ENCODE data around the gene FLYWCH1. TPM values are rescaled to one million over a fixed set of nuclear protein-coding genes. Genes with fewer than 3 reads are reported as not detected.

The FLYWCH1 gene
- total RNA-seq, 4 donors from 2014 or later: 33.8 to 61.6 (median 46.8) TPM

- no peak overlapping the region for H3K4me3 ChIP-seq
- H3K27ac ChIP-seq (replicated peaks in 1 of 4): no peak overlapping the region
- TF ChIP-seq POLR2A (IDR thresholded peaks at IDR 0.05; ENCODE audit: low read depth): no peak
- TF ChIP-seq POLR2AphosphoS5 (IDR thresholded peaks at IDR 0.05): no peak
- TF ChIP-seq, protein P1, sequence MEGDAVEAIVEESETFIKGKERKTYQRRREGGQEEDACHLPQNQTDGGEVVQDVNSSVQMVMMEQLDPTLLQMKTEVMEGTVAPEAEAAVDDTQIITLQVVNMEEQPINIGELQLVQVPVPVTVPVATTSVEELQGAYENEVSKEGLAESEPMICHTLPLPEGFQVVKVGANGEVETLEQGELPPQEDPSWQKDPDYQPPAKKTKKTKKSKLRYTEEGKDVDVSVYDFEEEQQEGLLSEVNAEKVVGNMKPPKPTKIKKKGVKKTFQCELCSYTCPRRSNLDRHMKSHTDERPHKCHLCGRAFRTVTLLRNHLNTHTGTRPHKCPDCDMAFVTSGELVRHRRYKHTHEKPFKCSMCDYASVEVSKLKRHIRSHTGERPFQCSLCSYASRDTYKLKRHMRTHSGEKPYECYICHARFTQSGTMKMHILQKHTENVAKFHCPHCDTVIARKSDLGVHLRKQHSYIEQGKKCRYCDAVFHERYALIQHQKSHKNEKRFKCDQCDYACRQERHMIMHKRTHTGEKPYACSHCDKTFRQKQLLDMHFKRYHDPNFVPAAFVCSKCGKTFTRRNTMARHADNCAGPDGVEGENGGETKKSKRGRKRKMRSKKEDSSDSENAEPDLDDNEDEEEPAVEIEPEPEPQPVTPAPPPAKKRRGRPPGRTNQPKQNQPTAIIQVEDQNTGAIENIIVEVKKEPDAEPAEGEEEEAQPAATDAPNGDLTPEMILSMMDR (IDR thresholded peaks at IDR 0.05): no peak
- TF ChIP-seq EP300 (IDR thresholded peaks at IDR 0.05): no peak
- peaks cover 8 to 20% (median 17%) of the 10 kb centered on the region in 4 donors for H3K4me1 ChIP-seq
- DNase-seq (ENCODE audit: extremely low spot score): no peak
- H3K9me3 ChIP-seq: no peaks in the 10 kb centered on the region
- H3K27me3 ChIP-seq: peaks cover 0 to 10% (median 0%) of the 10 kb centered on the region in 4 donors
- intact Hi-C loops (cut with DNase I): no loop called here
- H3K36me3 ChIP-seq: no peaks in the 10 kb centered on the region
- WGBS: 85% methylated on average over 6 of the region's 6 CpGs
Observed at GRCh38 chr16:2879854-2880508, 31.8 kb upstream of the FLYWCH1 start.

DNA sequence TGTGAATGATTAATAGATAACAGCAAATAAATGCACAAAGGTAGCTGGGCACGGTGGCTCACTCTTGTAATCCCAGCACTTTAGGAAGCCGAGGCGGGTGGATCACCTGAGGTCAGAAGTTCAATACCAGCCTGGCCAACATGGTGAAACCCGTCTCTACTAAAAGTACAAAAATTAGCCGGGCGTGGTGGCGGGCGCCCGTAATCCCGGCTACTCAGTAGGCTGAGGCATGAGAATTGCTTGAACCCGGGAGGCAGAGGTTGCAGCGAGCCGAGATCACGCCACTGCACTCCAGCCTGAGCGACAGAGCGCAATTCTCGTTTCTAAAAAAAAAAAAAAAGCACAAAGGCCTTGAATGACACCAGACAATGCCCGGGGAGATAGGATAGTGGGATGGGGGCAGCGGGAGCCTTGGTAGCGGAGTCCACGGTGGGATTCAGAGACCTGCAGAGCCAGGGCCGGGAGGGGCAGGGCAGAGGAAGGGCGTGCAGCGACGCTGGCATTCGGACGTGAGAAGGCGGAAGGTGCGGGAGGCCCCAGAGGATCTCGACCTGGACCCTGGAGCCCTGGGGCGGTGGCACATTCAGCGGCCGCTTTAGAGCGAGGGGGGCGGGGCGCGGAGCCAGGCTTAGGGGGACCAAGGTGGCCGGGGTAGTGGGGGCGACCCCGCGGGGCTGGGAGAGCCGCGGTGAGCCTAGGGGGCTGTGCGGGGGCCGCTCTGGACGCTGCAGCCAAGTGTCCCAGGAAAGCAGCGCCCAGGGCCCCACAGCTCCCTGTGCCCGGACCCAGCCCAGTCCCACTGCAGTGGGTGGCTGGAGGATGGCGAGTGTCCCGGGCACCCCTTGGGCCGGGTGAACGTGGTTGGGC, 29.7 kb upstream of the FLYWCH1 start:
- Histone ChIP-seq H3K27me3 (no peaks in the 10 kb centered on the region), H3K4me1 (peaks cover 8 to 20% (median 17%) of the 10 kb centered on the region in 4 donors), H3K36me3 (peaks cover 0 to 6% (median 0%) of the 10 kb centered on the region in 4 donors), H3K9me3 (no peaks in the 10 kb centered on the region), H3K27ac (replicated peaks in 1 of 4) (peak overlapping the region; percentile 94 to 99 (median 98)), H3K4me3 (peak overlapping the region; percentile 75 to 98 (median 92))
- WGBS: 13% methylated on average over 29 of the region's 52 CpGs
- DNase-seq (ENCODE audit: extremely low spot score): no peak
- intact Hi-C loops (cut with DNase I): no loop called here
- peak; percentile 33 to 57 for TF ChIP-seq POLR2AphosphoS5 (IDR thresholded peaks at IDR 0.05)
- TF ChIP-seq, protein P1 (IDR thresholded peaks at IDR 0.05): no peak

- Histone ChIP-seq H3K9me3 (no peaks in the 10 kb centered on the region), H3K27me3 (no peaks in the 10 kb centered on the region), H3K36me3 (peaks cover 0 to 6% (median 0%) of the 10 kb centered on the region in 4 donors), H3K27ac (replicated peaks in 1 of 4) (peak within 1 kb of the TSS; percentile 94 to 99 (median 98)), H3K4me1 (peaks cover 8 to 20% (median 17%) of the 10 kb centered on the region in 4 donors), H3K4me3 (peak within 1 kb of the TSS; percentile 75 to 98 (median 92))
- 0% methylated on average over 17 of the region's 73 CpGs for WGBS
- TF ChIP-seq, protein P1 (IDR thresholded peaks at IDR 0.05): peak; percentile 8 to 19 (median 18)
- TF ChIP-seq EP300 (IDR thresholded peaks at IDR 0.05): no peak
- TF ChIP-seq POLR2AphosphoS5 (IDR thresholded peaks at IDR 0.05): peak; percentile 79 to 96
- peak; percentile 35 for TF ChIP-seq POLR2A (IDR thresholded peaks at IDR 0.05; ENCODE audit: low read depth)
- intact Hi-C loops (cut with DNase I): no loop called here
- peak; percentile 100 for DNase-seq (ENCODE audit: extremely low spot score)
Observed at GRCh38 chr16:2882650-2883457, 28.9 kb upstream of the FLYWCH1 start, which contains the start of gene FLYWCH2. FLYWCH2 (plus strand) TSS chr16:2883215; CDS start chr16:2896450, 13,235 bp downstream.

DNA sequence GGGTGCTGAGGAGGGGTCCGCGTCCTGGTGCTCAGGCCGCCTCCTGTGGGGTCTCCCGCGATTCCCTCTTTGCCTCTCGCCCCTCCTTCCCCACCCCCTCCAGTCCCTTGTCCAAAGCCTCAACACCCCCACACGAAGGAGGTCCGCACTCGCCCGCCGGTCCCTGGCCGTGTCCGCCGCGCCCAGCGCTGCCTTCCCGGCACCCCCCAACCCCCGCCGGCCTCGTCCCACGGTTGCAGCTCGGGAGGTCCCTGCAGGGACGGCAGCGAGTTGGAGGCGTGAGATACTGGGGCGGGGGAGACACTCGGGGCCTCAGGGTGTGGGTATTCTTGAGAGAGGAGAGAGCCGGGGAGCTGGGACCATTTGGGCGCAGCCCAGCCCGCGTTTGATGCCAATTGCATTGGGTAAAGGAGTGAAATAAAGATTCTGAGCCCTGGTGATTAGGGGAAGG, 28.2 kb upstream of the FLYWCH1 start:
- no peak for DNase-seq (ENCODE audit: extremely low spot score)
- Histone ChIP-seq H3K27me3 (no peaks in the 10 kb centered on the region), H3K9me3 (no peaks in the 10 kb centered on the region), H3K4me1 (peaks cover 8 to 20% (median 17%) of the 10 kb centered on the region in 4 donors), H3K36me3 (peaks cover 0 to 7% (median 0%) of the 10 kb centered on the region in 4 donors), H3K4me3 (peak overlapping the region; percentile 75 to 98 (median 92)), H3K27ac (replicated peaks in 1 of 4) (peak overlapping the region; percentile 94 to 99 (median 98))
- intact Hi-C loops (cut with DNase I): no loop called here
- 1% methylated on average over 10 of the region's 31 CpGs for WGBS
- TF ChIP-seq POLR2AphosphoS5 (IDR thresholded peaks at IDR 0.05) (no peak), POLR2A (IDR thresholded peaks at IDR 0.05; ENCODE audit: low read depth) (no peak), EP300 (IDR thresholded peaks at IDR 0.05) (no peak)
- TF ChIP-seq, protein P1 (IDR thresholded peaks at IDR 0.05): no peak
